AG04449 (cell line): Measurements from ENCODE around the gene MAP2K4.

Experiments
- CTCF ChIA-PET: fragments of 350-600 bp; formaldehyde crosslinking; extraction: SDS; loops from one replicate; lab custom pipeline; 2021; ENCODE audit warnings: antibody characterized with exemption; lab: Yijun Ruan, JAX
- POLR2A ChIA-PET: fragments of 400-600, 350-600 bp; formaldehyde crosslinking; extraction: SDS; loops from one replicate; lab custom pipeline; 2020; ENCODE audit warnings: antibody characterized with exemption, inconsistent platforms; lab: Yijun Ruan, JAX
- DNase-seq: peaks from one replicate; pipeline ENCODE4 v3.0.0-alpha.2; 2010; ENCODE audit warnings: low read depth, low spot score
- H3K4me3 ChIP-seq: 2 replicates; pipeline ENCODE4 v1.5.1; 2011; ENCODE audit warnings: low read depth, mild to moderate bottlenecking, control low read depth, low read length
- CTCF ChIP-seq: IDR thresholded peaks from one replicate; pipeline ENCODE4 v1.5.1; 2011; ENCODE audit warnings: mild to moderate bottlenecking, moderate library complexity, low read length, control low read depth, inconsistent platforms; ENCODE audit not compliant: insufficient read depth; ENCODE audit errors: missing control alignments

Gene MAP2K4

GRCh38 chr17:12027658-12028057 is 7.0 kb downstream of the MAP2K4 start:
- TF ChIP-seq CTCF: no peak
- ChIA-PET CTCF (interaction anchor here (2.0 kb wide), 1 partner anchor 42 kb away, joined by 4 read pairs; no protein-coding TSS in a partner anchor), POLR2A (no interaction called here)
- H3K4me3 ChIP-seq: no peak overlapping the region
- DNase-seq: no peak

- ChIA-PET CTCF (interaction anchor here (2.0 kb wide), 1 partner anchor 43 kb away, joined by 4 read pairs; no protein-coding TSS in a partner anchor), POLR2A (no interaction called here)
- no peak for TF ChIP-seq CTCF
- DNase-seq: no peak
- H3K4me3 ChIP-seq: no peak overlapping the region
Measured at GRCh38 chr17:12028611-12029010, 7.9 kb downstream of the MAP2K4 start.

GRCh38 chr17:12034538-12034937 is 13.9 kb downstream of the MAP2K4 start:
- CTCF ChIA-PET: no interaction called here
- POLR2A ChIA-PET: interaction anchor here (1.1 kb wide), 1 partner anchor 14 kb away, joined by 4 read pairs; the partner anchor contains the start of gene MAP2K4
- no peak overlapping the region for H3K4me3 ChIP-seq
- DNase-seq: no peak
- no peak for TF ChIP-seq CTCF

GRCh38 chr17:12035673-12036072 is 15.0 kb downstream of the MAP2K4 start:
- POLR2A ChIA-PET: no interaction called here
- no peak for DNase-seq
- no peak overlapping the region for H3K4me3 ChIP-seq
- no peak for TF ChIP-seq CTCF
- CTCF ChIA-PET: no interaction called here

GRCh38 chr17:12037970-12038369 is 17.3 kb downstream of the MAP2K4 start:
- TF ChIP-seq CTCF: no peak
- H3K4me3 ChIP-seq: no peak overlapping the region
- ChIA-PET POLR2A (no interaction called here), CTCF (no interaction called here)
- DNase-seq: no peak

- no peak for DNase-seq
- ChIA-PET POLR2A (no interaction called here), CTCF (no interaction called here)
- TF ChIP-seq CTCF: no peak
- no peak overlapping the region for H3K4me3 ChIP-seq
Measured at GRCh38 chr17:12040478-12040877, 19.8 kb downstream of the MAP2K4 start.
